Endothelial cell of umbilical vein (primary cell): ENCODE data around the gene ABLIM2. TPM values are rescaled to one million over a fixed set of nuclear protein-coding genes. Genes with fewer than 3 reads are reported as not detected.
A peak's percentile ranks its signal among the peaks of the same experiment; 100 is the strongest.

Experiments
- BruUV-seq: library from RNA; stranded (reverse); fragments of 400-500 nt; replicated peaks from 2 replicates; lab custom pipeline; 2021; lab: Mats Ljungman, UMichigan
- CTCF ChIA-PET: fragments of 300-600, 350-600 bp; sonication (Branson Sonifier 250); formaldehyde crosslinking; loops from one replicate; lab custom pipeline; 2021; ENCODE audit warnings: antibody characterized with exemption, inconsistent platforms; lab: Charles Lee
- POLR2A ChIA-PET: fragments of 300-600, 350-600 bp; sonication (Branson Sonifier 250); formaldehyde crosslinking; loops from one replicate; lab custom pipeline; 2021; ENCODE audit warnings: antibody characterized with exemption, inconsistent platforms; lab: Charles Lee
- DNase-seq: peaks from one replicate; pipeline ENCODE4 v3.0.0-alpha.2; 2011; ENCODE audit warnings: low read depth, low spot score
- FAIRE-seq: peaks from 2 replicates; lab custom pipeline; 2011; peaks lifted over from hg19 to GRCh38; lab: Jason Lieb, UNC
- H2AFZ ChIP-seq: 2 replicates; pipeline ENCODE4 v1.6.0; 2012; ENCODE audit warnings: low read depth, low read length, control low read depth, inconsistent platforms
- H3K27ac ChIP-seq: 2 replicates; pipeline ENCODE4 v1.5.1; 2011; ENCODE audit warnings: low read depth, mild to moderate bottlenecking, control low read depth, low read length, moderate library complexity; ENCODE audit not compliant: insufficient read depth
- H3K27me3 ChIP-seq, 2 experiments: 2 replicates each; pipeline versions ENCODE4 v1.6.0 to v1.6.1; 2011; ENCODE audit warnings: low read length in 2 of 2, mixed read lengths in 1 of 2; ENCODE audit not compliant: control insufficient read depth in 2 of 2, insufficient read depth in 2 of 2
- H3K36me3 ChIP-seq, 2 experiments: 2 replicates in 1 of 2; 3 replicates in 1 of 2; pipeline ENCODE4 v1.5.1; 2011; ENCODE audit warnings: low read length in 2 of 2, mild to moderate bottlenecking in 1 of 2, moderate library complexity in 1 of 2; ENCODE audit not compliant: control insufficient read depth in 2 of 2, insufficient read depth in 2 of 2; ENCODE audit errors: extremely low read depth in 1 of 2
- H3K4me1 ChIP-seq: 3 replicates; pipeline ENCODE4 v1.5.1; 2011; ENCODE audit warnings: mild to moderate bottlenecking, low read length; ENCODE audit not compliant: control insufficient read depth, insufficient read depth; ENCODE audit errors: extremely low read depth
- H3K4me2 ChIP-seq: 2 replicates; pipeline ENCODE4 v1.6.1; 2011; ENCODE audit warnings: low read length, control low read depth, mixed read lengths; ENCODE audit not compliant: insufficient read depth
- H3K4me3 ChIP-seq, 3 experiments: fragments of 200-600 bp in 1 of 3; sonication (generic), shearing (Covaris generic) in 1 of 3; replicated peaks in 1 of 3; 2 replicates each; pipeline ENCODE4 v1.5.1; 2011 to 2016; ENCODE audit warnings: control low read depth in 3 of 3, low read length in 3 of 3, mild to moderate bottlenecking in 2 of 3, inconsistent platforms in 1 of 3, low read depth in 1 of 3, moderate library complexity in 1 of 3; ENCODE audit not compliant: insufficient read depth in 1 of 3
- H3K79me2 ChIP-seq: 2 replicates; pipeline ENCODE4 v1.6.0; 2012; ENCODE audit warnings: low read length, inconsistent platforms; ENCODE audit not compliant: control insufficient read depth, insufficient read depth
- H3K9ac ChIP-seq: replicated peaks from 2 replicates; pipeline ENCODE3; 2011; ENCODE audit warnings: low read length, control low read depth; ENCODE audit not compliant: insufficient read depth; ENCODE audit errors: extremely low read depth
- H3K9me1 ChIP-seq: replicated peaks from 3 replicates; pipeline ENCODE4 v1.6.0; 2011; ENCODE audit warnings: mild to moderate bottlenecking, low read length; ENCODE audit not compliant: control insufficient read depth, insufficient read depth; ENCODE audit errors: extremely low read depth
- H3K9me3 ChIP-seq: replicated peaks from 2 replicates; pipeline ENCODE4 v1.5.1; 2012; ENCODE audit warnings: low read length, inconsistent platforms; ENCODE audit not compliant: control insufficient read depth, insufficient read depth
- H4K20me1 ChIP-seq: replicated peaks from 2 replicates; pipeline ENCODE3; 2011; ENCODE audit warnings: mild to moderate bottlenecking, low read length; ENCODE audit not compliant: control insufficient read depth, insufficient read depth; ENCODE audit errors: extremely low read depth
- EZH2 ChIP-seq: IDR thresholded peaks from 2 replicates; pipeline ENCODE4 v1.6.1; 2012; ENCODE audit warnings: borderline replicate concordance, low read depth, mild to moderate bottlenecking, moderate library complexity, low read length, inconsistent platforms; ENCODE audit not compliant: severe bottlenecking
- FOS ChIP-seq: IDR thresholded peaks from 2 replicates; pipeline ENCODE4 v1.6.1; 2011; ENCODE audit warnings: mild to moderate bottlenecking, low read length, moderate library complexity, borderline replicate concordance; ENCODE audit not compliant: insufficient read depth
- GATA2 ChIP-seq: IDR thresholded peaks from 2 replicates; pipeline ENCODE4 v1.7.0; 2011; ENCODE audit warnings: low read depth, mild to moderate bottlenecking, moderate library complexity, mixed read lengths, low read length; ENCODE audit not compliant: insufficient read length, insufficient read depth
- JUN ChIP-seq: IDR thresholded peaks from 2 replicates; pipeline ENCODE4 v1.6.1; 2011; ENCODE audit warnings: borderline replicate concordance, low read depth; ENCODE audit not compliant: insufficient read length, insufficient read depth
- MYC ChIP-seq: IDR thresholded peaks from one replicate; pipeline ENCODE4 v1.6.1; 2011; ENCODE audit warnings: mild to moderate bottlenecking, low read depth, low read length
- POLR2A ChIP-seq: IDR thresholded peaks from 2 replicates; pipeline ENCODE4 v1.6.1; 2012; ENCODE audit warnings: low read depth, mild to moderate bottlenecking, control low read depth, low read length
- POLR2AphosphoS5 ChIP-seq: IDR thresholded peaks from 2 replicates; pipeline ENCODE4 v1.6.1; 2012; ENCODE audit warnings: low read depth, mild to moderate bottlenecking, control low read depth, low read length, moderate library complexity; ENCODE audit not compliant: insufficient read depth
- dilution Hi-C: fragments of 300-500 bp; cut with MboI; formaldehyde crosslinking; loops from one replicate; pipeline ENCODE4 v1.15.0; 2019; ENCODE audit warnings: low sequenced_read_pairs; ENCODE audit not compliant: extremely low pct_ligation_motif_present
- intact Hi-C: fragments of 100-400 bp; cut with micrococcal nuclease; formaldehyde crosslinking; loops from one replicate; pipeline ENCODE4 v1.10.0; 2022
- polyA plus RNA-seq, 4 experiments: library from polyadenylated mRNA; depleted of rRNA in 3 of 4; stranded (reverse) in 3 of 4; unstranded in 1 of 4; fragments of >200 nt; gene quantifications; 2 replicates each; pipeline versions ENCODE4 v1.2.1 to v1.2.3, GENCODE V29; 2011 to 2012; ENCODE audit warnings: missing spikeins in 1 of 4
- total RNA-seq: library from RNA; stranded (reverse); gene quantifications from 2 replicates; pipeline ENCODE4 v1.2.3, GENCODE V29; 2021
- TF ChIP-seq, protein P1 (sequence below): IDR thresholded peaks from 2 replicates; pipeline ENCODE4 v1.6.1; 2011; ENCODE audit not compliant: insufficient read depth, insufficient read length
- TF ChIP-seq, protein P2 (sequence below), 2 donors: IDR thresholded peaks; 1 replicate in 1 of 2; 2 replicates in 1 of 2; pipeline ENCODE4 v1.5.1; 2011; ENCODE audit warnings: low read length in 2 of 2, mild to moderate bottlenecking in 2 of 2, moderate library complexity in 2 of 2, control low read depth in 1 of 2, inconsistent platforms in 1 of 2, low read depth in 1 of 2; ENCODE audit not compliant: insufficient read depth in 1 of 2; ENCODE audit errors: extremely low read depth in 1 of 2

ABLIM2 gene
- total and polyA plus RNA-seq, 2 donors (not counting 3 experiments of a cell fraction or from before 2014, with no cell fraction given), result 0.28 to 0.66 TPM

- CTCF ChIA-PET, result interaction anchor here (0.8 to 14.2 kb wide), 7 partner anchors 10 to 204 kb away, joined by 3 to 196 read pairs (median 4); no protein-coding TSS in a partner anchor
- intact Hi-C loops, result loop anchor here (5.0 kb wide), 1 partner anchor 229 kb away; no protein-coding TSS in a partner anchor
- H3K9ac ChIP-seq, result no peak overlapping the region
These were observed 39.7 kb upstream of the ABLIM2 start for GRCh38 chr4:8198206-8198905.

GRCh38 chr4:8197521-8197920 is 38.9 kb upstream of the ABLIM2 start:
- H3K27me3 ChIP-seq, result no peaks in the 10 kb centered on the region
- H3K9ac ChIP-seq, result no peak overlapping the region
- no TSS peak for BruUV-seq
- H4K20me1 ChIP-seq, result no peaks in the 10 kb centered on the region
- H3K9me3 ChIP-seq, result no peaks in the 10 kb centered on the region
- CTCF ChIA-PET, result interaction anchor here (1.6 to 14.2 kb wide), 3 partner anchors 9 to 23 kb away, joined by 4 to 196 read pairs (median 14); no protein-coding TSS in a partner anchor
- TF ChIP-seq JUN (no peak), GATA2 (no peak), POLR2A (no peak), EZH2 (no peak), POLR2AphosphoS5 (no peak), MYC (no peak), FOS (no peak)
- TF ChIP-seq, protein P1, sequence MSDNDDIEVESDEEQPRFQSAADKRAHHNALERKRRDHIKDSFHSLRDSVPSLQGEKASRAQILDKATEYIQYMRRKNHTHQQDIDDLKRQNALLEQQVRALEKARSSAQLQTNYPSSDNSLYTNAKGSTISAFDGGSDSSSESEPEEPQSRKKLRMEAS, result no peak
- TF ChIP-seq, protein P2, sequence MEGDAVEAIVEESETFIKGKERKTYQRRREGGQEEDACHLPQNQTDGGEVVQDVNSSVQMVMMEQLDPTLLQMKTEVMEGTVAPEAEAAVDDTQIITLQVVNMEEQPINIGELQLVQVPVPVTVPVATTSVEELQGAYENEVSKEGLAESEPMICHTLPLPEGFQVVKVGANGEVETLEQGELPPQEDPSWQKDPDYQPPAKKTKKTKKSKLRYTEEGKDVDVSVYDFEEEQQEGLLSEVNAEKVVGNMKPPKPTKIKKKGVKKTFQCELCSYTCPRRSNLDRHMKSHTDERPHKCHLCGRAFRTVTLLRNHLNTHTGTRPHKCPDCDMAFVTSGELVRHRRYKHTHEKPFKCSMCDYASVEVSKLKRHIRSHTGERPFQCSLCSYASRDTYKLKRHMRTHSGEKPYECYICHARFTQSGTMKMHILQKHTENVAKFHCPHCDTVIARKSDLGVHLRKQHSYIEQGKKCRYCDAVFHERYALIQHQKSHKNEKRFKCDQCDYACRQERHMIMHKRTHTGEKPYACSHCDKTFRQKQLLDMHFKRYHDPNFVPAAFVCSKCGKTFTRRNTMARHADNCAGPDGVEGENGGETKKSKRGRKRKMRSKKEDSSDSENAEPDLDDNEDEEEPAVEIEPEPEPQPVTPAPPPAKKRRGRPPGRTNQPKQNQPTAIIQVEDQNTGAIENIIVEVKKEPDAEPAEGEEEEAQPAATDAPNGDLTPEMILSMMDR (IDR thresholded peaks at IDR 0.05; ENCODE audit: extremely low read depth in 1 of 2, insufficient read depth in 1 of 2, low read depth in 1 of 2, low read length in 2 of 2), result no peak
- peaks cover 34% of the 10 kb centered on the region for H3K79me2 ChIP-seq
- no peak overlapping the region for H3K4me2 ChIP-seq
- H3K27ac ChIP-seq, result no peak overlapping the region
- no peak overlapping the region for H3K4me3 ChIP-seq
- no peak overlapping the region for H2AFZ ChIP-seq
- FAIRE-seq (no peak), DNase-seq (no peak)
- peaks cover 0 to 4% of the 10 kb centered on the region in 2 experiments for H3K36me3 ChIP-seq
- H3K4me1 ChIP-seq, result peaks cover 64% of the 10 kb centered on the region
- intact Hi-C loops (loop anchor here (5.0 kb wide), 1 partner anchor 230 kb away; no protein-coding TSS in a partner anchor), dilution Hi-C loops (no loop called here)
- H3K9me1 ChIP-seq, result no peaks in the 10 kb centered on the region
- POLR2A ChIA-PET, result no interaction called here

More at GRCh38 chr4:8198206-8198905, 39.7 kb upstream of the ABLIM2 start:
- DNase-seq, result peak; percentile 26
- Histone ChIP-seq H3K79me2 (peaks cover 42% of the 10 kb centered on the region), H2AFZ (no peak overlapping the region), H3K27me3 (no peaks in the 10 kb centered on the region), H4K20me1 (no peaks in the 10 kb centered on the region), H3K4me1 (peaks cover 61% of the 10 kb centered on the region), H3K9me3 (no peaks in the 10 kb centered on the region), H3K4me2 (no peak overlapping the region), H3K9me1 (no peaks in the 10 kb centered on the region), H3K4me3 (no peak overlapping the region), H3K27ac (peak overlapping the region; percentile 82), H3K36me3 (peaks cover 0 to 5% of the 10 kb centered on the region in 2 experiments)
- BruUV-seq, result no TSS peak
- TF ChIP-seq POLR2A, result no peak
- TF ChIP-seq JUN, result no peak
- no peak for TF ChIP-seq MYC
- TF ChIP-seq FOS, result no peak
- TF ChIP-seq, protein P1, result no peak
- TF ChIP-seq GATA2, result no peak
- POLR2A ChIA-PET, result interaction anchor here (0.8 to 1.1 kb wide), 2 partner anchors 7 to 23 kb away, joined by 3 to 4 read pairs; no protein-coding TSS in a partner anchor
- no peak for FAIRE-seq
- dilution Hi-C loops, result no loop called here
